AG09319 (cell line): Measurements from ENCODE around the gene AGK.

Source experiments
- DNase-seq: peaks from one replicate; pipeline ENCODE4 v3.0.0-alpha.2; 2010; ENCODE audit warnings: low read depth; ENCODE audit errors: extremely low read depth
- TF ChIP-seq, protein P1 (sequence below): IDR thresholded peaks from 2 replicates; pipeline ENCODE4 v1.5.1; 2011; ENCODE audit warnings: low read depth, mild to moderate bottlenecking, inconsistent platforms, low read length, moderate library complexity

AGK gene

DNA sequence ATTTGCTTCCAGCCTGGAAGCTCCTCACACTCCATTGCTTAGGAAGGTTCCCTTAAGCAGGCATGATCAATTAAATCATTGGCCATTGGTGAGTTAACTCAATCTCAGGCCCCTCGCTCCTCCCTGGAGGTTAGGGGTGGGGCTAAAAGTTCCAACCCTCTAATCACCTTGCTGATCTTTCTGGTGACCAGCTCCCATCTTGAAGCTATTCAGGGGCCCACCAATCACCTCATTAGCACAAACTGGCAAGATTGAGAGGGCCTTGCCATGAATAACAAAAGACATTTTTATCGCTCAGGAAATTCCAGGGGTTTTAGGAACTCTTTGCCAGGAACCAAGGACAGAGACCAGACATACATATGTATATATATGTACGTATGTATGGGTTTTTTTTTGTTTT lies 58.4 kb downstream of the AGK start:
- no peak for DNase-seq

DNA sequence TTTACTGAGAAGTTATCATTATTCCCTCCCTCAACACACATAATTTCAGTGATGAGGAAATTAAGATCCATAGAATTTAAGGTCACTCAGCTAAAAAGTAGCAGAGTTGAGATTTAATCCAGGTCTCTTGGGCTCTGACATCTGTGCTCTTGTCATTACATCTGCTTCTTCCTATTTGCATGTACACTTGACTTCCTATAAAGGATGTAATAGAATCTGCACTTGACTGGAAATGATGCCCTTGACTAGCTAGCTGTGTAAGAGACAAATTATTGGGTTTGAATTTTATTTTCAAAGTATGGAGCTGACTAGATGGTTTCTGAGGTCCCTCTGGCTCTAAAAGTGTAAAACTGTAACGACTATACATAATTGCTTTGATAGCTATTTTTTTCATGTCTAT lies 59.5 kb downstream of the AGK start:
- TF ChIP-seq, protein P1, sequence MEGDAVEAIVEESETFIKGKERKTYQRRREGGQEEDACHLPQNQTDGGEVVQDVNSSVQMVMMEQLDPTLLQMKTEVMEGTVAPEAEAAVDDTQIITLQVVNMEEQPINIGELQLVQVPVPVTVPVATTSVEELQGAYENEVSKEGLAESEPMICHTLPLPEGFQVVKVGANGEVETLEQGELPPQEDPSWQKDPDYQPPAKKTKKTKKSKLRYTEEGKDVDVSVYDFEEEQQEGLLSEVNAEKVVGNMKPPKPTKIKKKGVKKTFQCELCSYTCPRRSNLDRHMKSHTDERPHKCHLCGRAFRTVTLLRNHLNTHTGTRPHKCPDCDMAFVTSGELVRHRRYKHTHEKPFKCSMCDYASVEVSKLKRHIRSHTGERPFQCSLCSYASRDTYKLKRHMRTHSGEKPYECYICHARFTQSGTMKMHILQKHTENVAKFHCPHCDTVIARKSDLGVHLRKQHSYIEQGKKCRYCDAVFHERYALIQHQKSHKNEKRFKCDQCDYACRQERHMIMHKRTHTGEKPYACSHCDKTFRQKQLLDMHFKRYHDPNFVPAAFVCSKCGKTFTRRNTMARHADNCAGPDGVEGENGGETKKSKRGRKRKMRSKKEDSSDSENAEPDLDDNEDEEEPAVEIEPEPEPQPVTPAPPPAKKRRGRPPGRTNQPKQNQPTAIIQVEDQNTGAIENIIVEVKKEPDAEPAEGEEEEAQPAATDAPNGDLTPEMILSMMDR, result no peak
- DNase-seq, result no peak

More for the DNA sequence above, 58.4 kb downstream of the AGK start:
- TF ChIP-seq, protein P1, result no peak

DNA sequence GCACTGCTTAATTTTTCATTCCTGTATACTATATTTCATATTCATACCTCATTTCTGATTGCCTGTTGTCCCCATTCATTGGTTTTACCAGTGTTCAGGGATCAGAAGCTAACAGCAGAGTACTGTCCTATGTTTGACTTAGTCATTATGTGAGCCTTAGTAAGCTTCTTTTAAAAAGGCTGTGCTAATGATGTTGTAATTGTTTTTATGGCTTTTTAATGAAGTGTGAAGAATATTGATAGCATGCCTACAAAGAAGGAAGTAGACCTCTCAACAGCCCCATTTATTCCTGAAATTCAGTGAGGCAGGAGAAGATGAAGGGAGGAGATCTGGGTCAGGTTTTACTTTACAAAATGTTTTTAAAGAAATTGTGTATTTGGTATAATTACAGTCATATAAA lies 61.7 kb downstream of the AGK start:
- TF ChIP-seq, protein P1, result no peak
- no peak for DNase-seq

DNA sequence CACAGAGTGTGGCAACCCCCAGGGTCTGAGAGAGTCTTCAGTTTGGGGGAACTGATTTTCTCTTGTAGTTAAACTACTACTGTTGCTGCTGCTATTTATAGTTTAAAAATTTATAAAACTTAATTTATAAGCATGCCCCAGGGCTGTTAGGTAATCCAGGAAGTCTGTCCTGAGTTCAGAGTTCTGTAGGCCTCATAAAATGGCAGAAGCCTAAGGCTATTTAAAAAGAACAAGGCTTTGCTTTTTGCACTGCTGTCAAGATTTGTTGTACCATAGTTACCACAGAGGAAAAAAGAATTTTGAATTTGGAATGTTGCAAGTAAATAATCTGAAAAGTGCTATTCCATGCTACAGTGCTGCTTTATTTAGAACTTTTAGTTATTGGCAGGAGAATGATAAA lies 66.1 kb downstream of the AGK start:
- TF ChIP-seq, protein P1, result no peak

DNA sequence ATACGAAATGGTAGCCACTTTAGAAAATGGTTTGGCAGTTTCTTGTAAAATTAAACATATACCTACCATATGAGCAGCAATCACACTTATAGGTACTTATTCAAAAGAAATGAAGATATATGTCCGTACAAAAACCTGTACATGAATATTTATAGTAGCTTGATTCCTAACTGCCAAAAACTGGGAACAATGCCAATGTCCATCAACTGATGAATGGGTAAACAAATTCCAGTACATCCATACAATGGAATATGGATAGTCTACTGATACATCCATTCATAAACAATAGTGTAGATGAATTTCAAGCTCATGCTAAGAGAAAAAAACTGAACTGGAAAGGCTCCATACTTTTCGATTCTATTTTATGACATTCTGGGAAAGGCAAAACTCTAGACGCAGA lies 68.5 kb downstream of the AGK start:
- TF ChIP-seq, protein P1, result no peak
- DNase-seq, result no peak

More for the DNA sequence above, 66.1 kb downstream of the AGK start:
- DNase-seq, result no peak

DNA sequence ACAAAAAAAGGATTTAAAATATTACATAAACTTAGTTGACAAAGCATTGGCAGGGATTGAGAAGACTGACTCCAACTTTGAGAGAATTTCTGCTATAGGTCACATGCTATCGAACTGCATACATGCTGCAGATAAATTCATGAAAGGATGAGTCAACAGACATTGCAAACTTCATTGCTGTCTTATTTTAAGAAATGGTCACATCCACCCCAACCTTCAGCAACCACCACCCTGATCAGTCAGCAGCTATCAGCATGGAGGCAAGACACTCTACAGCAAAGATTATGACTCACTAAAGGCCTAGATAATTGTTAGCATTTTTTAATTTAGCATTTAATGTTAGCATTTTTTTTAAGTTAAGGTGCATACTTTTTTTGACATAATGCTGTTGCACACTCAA lies 73.6 kb downstream of the AGK start:
- DNase-seq, result no peak
- TF ChIP-seq, protein P1, result no peak

DNA sequence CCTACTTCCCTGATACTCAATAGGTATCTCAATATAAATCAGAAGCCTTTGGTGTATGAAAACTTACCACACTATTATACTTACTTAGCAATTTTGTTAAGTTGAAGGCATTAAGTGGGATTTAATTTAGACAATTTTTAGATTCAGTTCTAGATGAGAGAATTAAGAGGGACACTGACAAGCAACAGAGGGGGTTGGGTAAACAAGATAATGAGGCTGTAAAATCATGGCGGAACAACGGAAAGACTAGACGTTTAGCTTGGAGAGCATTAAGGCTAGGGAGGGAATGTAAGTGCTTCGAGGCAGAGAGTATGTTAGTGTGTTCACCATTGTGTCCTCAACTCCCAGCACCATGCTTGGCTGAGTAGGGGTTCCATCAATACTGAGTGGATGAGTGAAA lies 79.4 kb downstream of the AGK start:
- DNase-seq, result no peak
- TF ChIP-seq, protein P1, result no peak
